Upper lobe of left lung (tissue), 4 donors: Measurements from ENCODE around the gene UGCG.

ENCODE experiments used
- EP300 ChIP-seq, 4 donors: sonication (generic); formaldehyde crosslinking; IDR thresholded peaks; one replicate each; pipeline ENCODE4 v1.5.1; 2017; ENCODE audit warnings: antibody characterized with exemption in 4 of 4, control low read depth in 2 of 4
- POLR2AphosphoS5 ChIP-seq, 2 donors: sonication (generic); formaldehyde crosslinking; IDR thresholded peaks; one replicate each; pipeline ENCODE4 v1.5.1; 2017; ENCODE audit warnings: antibody characterized with exemption in 2 of 2
- TF ChIP-seq, protein P1 (sequence below), 6 experiments: fragments of 450-650 bp in 4 of 6; fragments of 200-600 bp in 2 of 6; sonication (generic) in 2 of 6; IDR thresholded peaks; one replicate each; pipeline ENCODE4 v1.5.1; 2016 to 2019; ENCODE audit warnings: antibody characterized with exemption in 6 of 6

- no peak for TF ChIP-seq POLR2AphosphoS5 (IDR thresholded peaks at IDR 0.05)
- TF ChIP-seq, protein P1, sequence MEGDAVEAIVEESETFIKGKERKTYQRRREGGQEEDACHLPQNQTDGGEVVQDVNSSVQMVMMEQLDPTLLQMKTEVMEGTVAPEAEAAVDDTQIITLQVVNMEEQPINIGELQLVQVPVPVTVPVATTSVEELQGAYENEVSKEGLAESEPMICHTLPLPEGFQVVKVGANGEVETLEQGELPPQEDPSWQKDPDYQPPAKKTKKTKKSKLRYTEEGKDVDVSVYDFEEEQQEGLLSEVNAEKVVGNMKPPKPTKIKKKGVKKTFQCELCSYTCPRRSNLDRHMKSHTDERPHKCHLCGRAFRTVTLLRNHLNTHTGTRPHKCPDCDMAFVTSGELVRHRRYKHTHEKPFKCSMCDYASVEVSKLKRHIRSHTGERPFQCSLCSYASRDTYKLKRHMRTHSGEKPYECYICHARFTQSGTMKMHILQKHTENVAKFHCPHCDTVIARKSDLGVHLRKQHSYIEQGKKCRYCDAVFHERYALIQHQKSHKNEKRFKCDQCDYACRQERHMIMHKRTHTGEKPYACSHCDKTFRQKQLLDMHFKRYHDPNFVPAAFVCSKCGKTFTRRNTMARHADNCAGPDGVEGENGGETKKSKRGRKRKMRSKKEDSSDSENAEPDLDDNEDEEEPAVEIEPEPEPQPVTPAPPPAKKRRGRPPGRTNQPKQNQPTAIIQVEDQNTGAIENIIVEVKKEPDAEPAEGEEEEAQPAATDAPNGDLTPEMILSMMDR (IDR thresholded peaks at IDR 0.05): no peak
- no peak for TF ChIP-seq EP300 (IDR thresholded peaks at IDR 0.05)
Measured at GRCh38 chr9:111851553-111851952, 45.1 kb upstream of the UGCG start.
